Measurements from ENCODE around the gene KRT1. TPM values are rescaled to one million over a fixed set of nuclear protein-coding genes. Genes with fewer than 3 reads are reported as not detected.

KRT1 gene
- polyA plus RNA-seq, 1 of the 3 experiments (the other 2 are of a cell fraction): not detected

DNA sequence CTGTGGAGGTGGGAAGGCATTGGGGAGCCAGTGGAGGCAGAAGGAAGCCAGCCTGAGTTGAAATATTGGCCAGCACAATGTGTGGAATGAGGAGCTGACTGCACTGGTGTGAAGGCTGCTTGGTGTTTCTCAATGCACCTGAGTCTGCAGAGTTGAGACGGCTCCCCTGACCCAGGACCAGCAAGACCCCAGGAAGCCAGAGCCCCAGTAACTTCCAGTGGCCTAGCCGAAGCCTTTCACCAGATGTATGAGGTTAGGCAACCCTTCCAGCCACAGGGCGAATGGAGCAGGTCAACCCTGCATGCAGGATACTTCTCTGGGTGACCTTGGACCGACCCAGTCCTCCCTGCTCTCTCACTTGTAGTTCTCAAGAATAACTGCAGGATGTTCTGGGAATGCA lies 48.9 kb downstream of the KRT1 start:
- Histone ChIP-seq H3F3A (replicated peaks; ENCODE audit: insufficient read depth) (no peaks in the 10 kb centered on the region), H3K9me2 (no peaks in the 10 kb centered on the region), H3K36me3 (replicated peaks in 1 of 2; ENCODE audit: control insufficient read depth in 1 of 2, insufficient read depth in 2 of 2, low read length in 1 of 2) (no peaks in the 10 kb centered on the region), H2AFZ (ENCODE audit: low read depth) (no peak overlapping the region), H3K4me3 (ENCODE audit: low read depth in 2 of 2, low read length in 1 of 2) (no peak overlapping the region), H3K79me2 (ENCODE audit: insufficient read depth) (no peaks in the 10 kb centered on the region), H4K20me1 (ENCODE audit: insufficient read depth) (no peaks in the 10 kb centered on the region), H3K9me3 (no peaks in the 10 kb centered on the region), H3K4me1 (ENCODE audit: control insufficient read depth in 1 of 2, insufficient read depth in 2 of 2, low read depth in 1 of 2, low read length in 1 of 2) (no peaks in the 10 kb centered on the region), H3K9ac (no peak overlapping the region), H3K27ac (ENCODE audit: low read depth in 2 of 2, low read length in 1 of 2) (no peak overlapping the region), H3K4me2 (no peak overlapping the region), H3K27me3 (ENCODE audit: insufficient read depth) (peaks cover 26% of the 10 kb centered on the region)
- ChIA-PET POLR2A (no interaction called here), CTCF (interaction anchor here (1.2 kb wide), 1 partner anchor 248 kb away, joined by 3 read pairs; no protein-coding TSS in a partner anchor)
- 13% methylated on average over 3 of the region's 4 CpGs for WGBS (ENCODE audit: low lambda C conversion rate)
- TF ChIP-seq TAF1 (IDR thresholded peaks at IDR 0.05; ENCODE audit: borderline replicate concordance, low read depth, low read length): no peak
- no peak for TF ChIP-seq NRF1 (IDR thresholded peaks at IDR 0.05; ENCODE audit: low read depth, low read length)
- no peak for TF ChIP-seq SIN3A (IDR thresholded peaks at IDR 0.05; ENCODE audit: borderline replicate concordance, low read depth, low read length)
- TF ChIP-seq, protein P1, sequence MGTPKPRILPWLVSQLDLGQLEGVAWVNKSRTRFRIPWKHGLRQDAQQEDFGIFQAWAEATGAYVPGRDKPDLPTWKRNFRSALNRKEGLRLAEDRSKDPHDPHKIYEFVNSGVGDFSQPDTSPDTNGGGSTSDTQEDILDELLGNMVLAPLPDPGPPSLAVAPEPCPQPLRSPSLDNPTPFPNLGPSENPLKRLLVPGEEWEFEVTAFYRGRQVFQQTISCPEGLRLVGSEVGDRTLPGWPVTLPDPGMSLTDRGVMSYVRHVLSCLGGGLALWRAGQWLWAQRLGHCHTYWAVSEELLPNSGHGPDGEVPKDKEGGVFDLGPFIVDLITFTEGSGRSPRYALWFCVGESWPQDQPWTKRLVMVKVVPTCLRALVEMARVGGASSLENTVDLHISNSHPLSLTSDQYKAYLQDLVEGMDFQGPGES (IDR thresholded peaks at IDR 0.05; ENCODE audit: low read depth, low read length): no peak
- no peak for TF ChIP-seq CHD2 (IDR thresholded peaks at IDR 0.05; ENCODE audit: low read length, partially characterized antibody)
- no peak for TF ChIP-seq FOXM1 (IDR thresholded peaks at IDR 0.05; ENCODE audit: low read depth)
- TF ChIP-seq NFIC (IDR thresholded peaks at IDR 0.05; ENCODE audit: borderline replicate concordance): no peak
- no peak for TF ChIP-seq RFX5 (IDR thresholded peaks at IDR 0.05; ENCODE audit: low read length)
- TF ChIP-seq EP300 (IDR thresholded peaks at IDR 0.05; ENCODE audit: borderline replicate concordance in 1 of 2, low read depth in 1 of 2, low read length in 1 of 2): no peak
- TF ChIP-seq, protein P2, sequence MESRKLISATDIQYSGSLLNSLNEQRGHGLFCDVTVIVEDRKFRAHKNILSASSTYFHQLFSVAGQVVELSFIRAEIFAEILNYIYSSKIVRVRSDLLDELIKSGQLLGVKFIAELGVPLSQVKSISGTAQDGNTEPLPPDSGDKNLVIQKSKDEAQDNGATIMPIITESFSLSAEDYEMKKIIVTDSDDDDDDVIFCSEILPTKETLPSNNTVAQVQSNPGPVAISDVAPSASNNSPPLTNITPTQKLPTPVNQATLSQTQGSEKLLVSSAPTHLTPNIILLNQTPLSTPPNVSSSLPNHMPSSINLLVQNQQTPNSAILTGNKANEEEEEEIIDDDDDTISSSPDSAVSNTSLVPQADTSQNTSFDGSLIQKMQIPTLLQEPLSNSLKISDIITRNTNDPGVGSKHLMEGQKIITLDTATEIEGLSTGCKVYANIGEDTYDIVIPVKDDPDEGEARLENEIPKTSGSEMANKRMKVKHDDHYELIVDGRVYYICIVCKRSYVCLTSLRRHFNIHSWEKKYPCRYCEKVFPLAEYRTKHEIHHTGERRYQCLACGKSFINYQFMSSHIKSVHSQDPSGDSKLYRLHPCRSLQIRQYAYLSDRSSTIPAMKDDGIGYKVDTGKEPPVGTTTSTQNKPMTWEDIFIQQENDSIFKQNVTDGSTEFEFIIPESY (IDR thresholded peaks at IDR 0.05; ENCODE audit: borderline replicate concordance, low read depth): no peak
- no peak for TF ChIP-seq POLR2AphosphoS5 (IDR thresholded peaks at IDR 0.05; ENCODE audit: low read depth, low read length)
- no peak for TF ChIP-seq RAD21 (IDR thresholded peaks at IDR 0.05; ENCODE audit: low read length)
- TF ChIP-seq TEAD4 (IDR thresholded peaks at IDR 0.05; ENCODE audit: borderline replicate concordance, insufficient read depth): no peak
- TF ChIP-seq GATA2 (CRISPR knock-in tag; IDR thresholded peaks at IDR 0.05): no peak
- no peak for TF ChIP-seq MEF2A (IDR thresholded peaks at IDR 0.05; ENCODE audit: borderline replicate concordance, low read depth)
- TF ChIP-seq RXRA (IDR thresholded peaks at IDR 0.05; ENCODE audit: borderline replicate concordance, low read depth): no peak
- no peak for TF ChIP-seq ELF1 (IDR thresholded peaks at IDR 0.05)
- TF ChIP-seq, protein P3, sequence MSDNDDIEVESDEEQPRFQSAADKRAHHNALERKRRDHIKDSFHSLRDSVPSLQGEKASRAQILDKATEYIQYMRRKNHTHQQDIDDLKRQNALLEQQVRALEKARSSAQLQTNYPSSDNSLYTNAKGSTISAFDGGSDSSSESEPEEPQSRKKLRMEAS (IDR thresholded peaks at IDR 0.05; ENCODE audit: low read depth): no peak
- DNase-seq: no peak
